BE2C (cell line): ENCODE results near the gene AMZ1.

Source experiments
- DNase-seq: peaks from one replicate; pipeline ENCODE4 v3.0.0-alpha.2; 2020
- H3K27me3 ChIP-seq: fragments of 250-450 bp; sonication (Bioruptor Pico); 2 replicates; pipeline ENCODE4 v1.5.1; 2020; ENCODE audit warnings: mild to moderate bottlenecking
- H3K36me3 ChIP-seq: fragments of 250-450 bp; sonication (Bioruptor Pico); 2 replicates; pipeline ENCODE4 v1.5.1; 2020; ENCODE audit warnings: mild to moderate bottlenecking
- H3K4me1 ChIP-seq: fragments of 250-450 bp; sonication (Bioruptor Pico); 2 replicates; pipeline ENCODE4 v1.5.1; 2020
- H3K4me3 ChIP-seq: 2 replicates; pipeline ENCODE4 v1.5.1; 2011; ENCODE audit warnings: low read depth, low read length
- H3K9me3 ChIP-seq: fragments of 250-450 bp; sonication (Bioruptor Pico); 2 replicates; pipeline ENCODE4 v1.5.1; 2020
- CTCF ChIP-seq: IDR thresholded peaks from 2 replicates; pipeline ENCODE4 v1.5.1; 2012; ENCODE audit warnings: mild to moderate bottlenecking, low read depth, low read length

The AMZ1 gene

GRCh38 chr7:2763597-2763996 is 75.6 kb downstream of the AMZ1 start:
- H3K27me3 ChIP-seq, result no peaks in the 10 kb centered on the region
- H3K4me3 ChIP-seq, result no peak overlapping the region
- H3K4me1 ChIP-seq, result peaks cover 20% of the 10 kb centered on the region
- no peaks in the 10 kb centered on the region for H3K36me3 ChIP-seq
- no peak for DNase-seq
- H3K9me3 ChIP-seq, result no peaks in the 10 kb centered on the region
- no peak for TF ChIP-seq CTCF

DNA sequence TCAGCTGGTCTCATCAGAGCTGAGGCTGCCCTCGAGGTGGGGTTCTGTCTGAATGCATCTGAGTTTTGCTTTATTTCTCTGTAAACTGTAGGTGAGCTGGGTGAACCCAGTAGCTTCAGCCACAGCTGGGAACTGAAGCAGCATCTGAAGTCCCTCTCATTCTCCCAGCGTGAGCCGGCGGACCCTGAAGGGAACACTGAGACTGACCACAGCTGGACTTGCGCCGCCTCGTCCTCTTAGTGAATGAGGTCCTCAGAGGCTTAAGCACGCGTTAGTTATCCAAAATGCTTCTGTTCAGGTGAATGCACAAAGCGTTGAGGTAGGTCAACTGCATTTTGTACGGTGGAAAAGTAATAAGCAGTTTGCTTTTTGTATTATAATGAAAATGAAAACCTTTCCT is 76.6 kb downstream of the AMZ1 start:
- no peak for DNase-seq
- Histone ChIP-seq H3K4me1 (peaks cover 17% of the 10 kb centered on the region), H3K27me3 (no peaks in the 10 kb centered on the region), H3K4me3 (no peak overlapping the region), H3K36me3 (no peaks in the 10 kb centered on the region), H3K9me3 (no peaks in the 10 kb centered on the region)
- TF ChIP-seq CTCF, result no peak
